Measurements from ENCODE around the gene KRTAP20-3.

- TF ChIP-seq CTCF (IDR thresholded peaks at IDR 0.05; ENCODE audit: extremely low read depth in 1 of 2, insufficient read depth in 1 of 2, low read depth in 1 of 2, low read length in 2 of 2), result no peak
- TF ChIP-seq POLR2AphosphoS5 (IDR thresholded peaks at IDR 0.05; ENCODE audit: insufficient read depth, low read depth, low read length), result no peak
- TF ChIP-seq, protein P1, sequence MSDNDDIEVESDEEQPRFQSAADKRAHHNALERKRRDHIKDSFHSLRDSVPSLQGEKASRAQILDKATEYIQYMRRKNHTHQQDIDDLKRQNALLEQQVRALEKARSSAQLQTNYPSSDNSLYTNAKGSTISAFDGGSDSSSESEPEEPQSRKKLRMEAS (IDR thresholded peaks at IDR 0.05; ENCODE audit: insufficient read depth, insufficient read length), result no peak
- no peak for TF ChIP-seq EZH2 (IDR thresholded peaks at IDR 0.05; ENCODE audit: borderline replicate concordance, low read depth, low read length, severe bottlenecking)
Measured at GRCh38 chr21:30680586-30680985, 37.9 kb downstream of the KRTAP20-3 start.
